HepG2 (cell line): ENCODE measurements around the gene HYAL1. TPM values are rescaled to one million over a fixed set of nuclear protein-coding genes. Genes with fewer than 3 reads are reported as not detected.

ENCODE experiments used
- AKAP8 ChIP-seq: sonication (generic); formaldehyde crosslinking; IDR thresholded peaks from 2 replicates; pipeline ENCODE4 v1.5.1; 2020; ENCODE audit warnings: mild to moderate bottlenecking, missing genetic modification reagents
- CREB1 ChIP-seq, 2 experiments: fragments of 450-650 bp in 1 of 2; IDR thresholded peaks; 2 replicates each; pipeline ENCODE4 v1.6.1; 2016 to 2017; ENCODE audit warnings: control low read depth in 1 of 2, mild to moderate bottlenecking in 1 of 2, missing compliant biosample characterization in 1 of 2, missing genetic modification characterization in 1 of 2
- E2F2 ChIP-seq: sonication (generic); formaldehyde crosslinking; IDR thresholded peaks from 2 replicates; pipeline ENCODE4 v1.4.0; 2020; ENCODE audit warnings: missing genetic modification reagents, borderline replicate concordance
- KIAA2018 ChIP-seq: sonication (generic); formaldehyde crosslinking; IDR thresholded peaks from 2 replicates; pipeline ENCODE4 v1.5.0; 2020; ENCODE audit warnings: mild to moderate bottlenecking, missing genetic modification reagents, borderline replicate concordance
- LCORL ChIP-seq, 2 experiments: fragments of 450-650 bp in 1 of 2; sonication (generic) in 1 of 2; formaldehyde crosslinking in 1 of 2; IDR thresholded peaks; 2 replicates each; pipeline versions ENCODE4 v1.5.0 to v1.6.1; 2017 to 2020; ENCODE audit warnings: antibody characterized with exemption in 1 of 2, missing genetic modification reagents in 1 of 2
- MAX ChIP-seq: IDR thresholded peaks from 2 replicates; pipeline ENCODE4 v1.6.1; 2012; ENCODE audit warnings: inconsistent platforms
- MBNL3 ChIP-seq: fragments of 250-450 bp; sonication (Bioruptor Pico); conservative IDR thresholded peaks from 2 replicates; pipeline ENCODE4 v1.8.0; 2022; ENCODE audit warnings: mild to moderate bottlenecking, inconsistent platforms
- PTBP1 ChIP-seq: fragments of 200-400 bp; formaldehyde crosslinking; IDR thresholded peaks from 2 replicates; pipeline ENCODE4 v1.6.1; 2018; ENCODE audit warnings: low read length, low read depth; ENCODE audit not compliant: poor library complexity, severe bottlenecking
- SPEN ChIP-seq: sonication (generic); formaldehyde crosslinking; IDR thresholded peaks from 2 replicates; pipeline ENCODE4 v1.5.1; 2020; ENCODE audit warnings: low read depth, mild to moderate bottlenecking, missing genetic modification reagents
- ZNF281 ChIP-seq: sonication (generic); formaldehyde crosslinking; IDR thresholded peaks from 2 replicates; pipeline ENCODE4 v1.4.0; 2020; ENCODE audit warnings: missing genetic modification reagents, borderline replicate concordance
- ZNF724P ChIP-seq: sonication (generic); formaldehyde crosslinking; IDR thresholded peaks from 2 replicates; pipeline ENCODE4 v1.8.0; 2022; ENCODE audit warnings: missing genetic modification reagents, borderline replicate concordance
- ZNF839 ChIP-seq: sonication (generic); formaldehyde crosslinking; IDR thresholded peaks from 2 replicates; pipeline ENCODE4 v1.4.0; 2020; ENCODE audit warnings: missing genetic modification reagents, mild to moderate bottlenecking, borderline replicate concordance
- polyA plus RNA-seq, 8 experiments: library from polyadenylated mRNA; depleted of rRNA in 3 of 8; stranded (reverse) in 7 of 8; unstranded in 1 of 8; fragments of >200 nt; fragmentation: Illumina TruSeq in 4 of 8; extraction: Trizol in 4 of 8; gene quantifications; 2 replicates each; pipeline versions ENCODE4 v1.2.1 to v1.2.3, GENCODE V29; 2011 to 2016; ENCODE audit warnings: low read depth in 4 of 8, missing spikeins in 1 of 8, mixed read lengths in 1 of 8; ENCODE audit not compliant: insufficient read depth in 1 of 8
- total RNA-seq, 5 experiments: library from RNA; depleted of rRNA; stranded (reverse); fragments of >200 nt; fragmentation: Illumina TruSeq; extraction: Trizol; gene quantifications; 2 replicates each; pipeline ENCODE4 v1.2.3, GENCODE V29; 2016; ENCODE audit warnings: low read depth in 1 of 5

Gene HYAL1
- total and polyA plus RNA-seq, 2 of the 13 experiments (the other 11 are each of a cell fraction or from before 2014, with no cell fraction given) = 76.5 to 193 TPM

GRCh38 chr3:50337175-50337861, 33.9 kb upstream of the HYAL1 start (continued):
- 0 out of 2 replicates have a peak, but pooled peaks have one; percentile 89 for TF ChIP-seq KIAA2018
- no peak for TF ChIP-seq PTBP1
- TF ChIP-seq ZNF281 (CRISPR knock-in tag) = no peak
- peak; percentile 93 for TF ChIP-seq MAX
- no peak for TF ChIP-seq LCORL (IDR thresholded peaks at IDR 0.05)
- TF ChIP-seq LCORL (CRISPR knock-in tag; IDR thresholded peaks at IDR 0.05) = peak; percentile 83; the same call in 1 of the 2 replicates
- TF ChIP-seq SPEN = peak; percentile 89
- TF ChIP-seq MBNL3 (CRISPR knock-in tag) = no peak
- TF ChIP-seq ZNF724P (CRISPR knock-in tag) = peak; percentile 43; the same call in 1 of the 2 replicates
- peak; percentile 39; the same call in 1 of the 2 replicates for TF ChIP-seq ZNF839
- 0 out of 2 replicates have a peak, but pooled peaks have one; percentile 52 for TF ChIP-seq AKAP8 (CRISPR knock-in tag)
- TF ChIP-seq E2F2 (CRISPR knock-in tag) = 0 out of 2 replicates have a peak, but pooled peaks have one; percentile 16
- peak; percentile 82 for TF ChIP-seq CREB1 (IDR thresholded peaks at IDR 0.05)
- no peak; the same call in 1 of the 2 replicates for TF ChIP-seq CREB1 (CRISPR knock-in tag; IDR thresholded peaks at IDR 0.05)
